ENCODE data around the gene MMD. TPM values are rescaled to one million over a fixed set of nuclear protein-coding genes. Genes with fewer than 3 reads are reported as not detected.

The MMD gene
- total and polyA plus RNA-seq, 9 of the 15 experiments (the other 6 are each of a cell fraction or from before 2014, with no cell fraction given), result 3.1 to 18.9 (median 10.7) TPM

GRCh38 chr17:55436224-55437158 is 14.9 kb upstream of the MMD start (continued):
- TF ChIP-seq BRF2 (IDR thresholded peaks at IDR 0.05; ENCODE audit: borderline replicate concordance, insufficient read depth, insufficient read length), result no peak
- no peak for TF ChIP-seq TAF15 (IDR thresholded peaks at IDR 0.05; ENCODE audit: low read depth, low read length)
- TF ChIP-seq GTF2B (IDR thresholded peaks at IDR 0.05; ENCODE audit: extremely low read depth, insufficient read length), result no peak
- no peak for TF ChIP-seq POLR3G (IDR thresholded peaks at IDR 0.05; ENCODE audit: extremely low read depth, insufficient read length, insufficient replicate concordance)
- TF ChIP-seq PPARD (CRISPR knock-in tag; IDR thresholded peaks at IDR 0.05), result no peak
- peak; percentile 89 for TF ChIP-seq CEBPB (tag; IDR thresholded peaks at IDR 0.05)
- no peak for TF ChIP-seq ZNF830 (CRISPR knock-in tag; IDR thresholded peaks at IDR 0.05)
- TF ChIP-seq HES1 (IDR thresholded peaks at IDR 0.05; ENCODE audit: low read depth), result no peak
- TF ChIP-seq ZNF395 (CRISPR knock-in tag; IDR thresholded peaks at IDR 0.05), result no peak
- peak; percentile 47; the same call in 1 of the 2 replicates for TF ChIP-seq ZEB2 (IDR thresholded peaks at IDR 0.05)
- TF ChIP-seq CBFA2T2 (conservative IDR thresholded peaks at IDR 0.05), result peak; percentile 69
- no peak for TF ChIP-seq PYGO2 (tag; IDR thresholded peaks at IDR 0.05)
- TF ChIP-seq HOMEZ (CRISPR knock-in tag; IDR thresholded peaks at IDR 0.05), result no peak
- TF ChIP-seq ZNF655 (CRISPR knock-in tag; IDR thresholded peaks at IDR 0.05), result no peak
- TF ChIP-seq ARNT (IDR thresholded peaks at IDR 0.05), result no peak
- TF ChIP-seq MBD2 (IDR thresholded peaks at IDR 0.05; ENCODE audit: borderline replicate concordance, low read depth), result no peak
- no peak for TF ChIP-seq ZNF3 (CRISPR knock-in tag; IDR thresholded peaks at IDR 0.05)
- no peak for TF ChIP-seq CHD2 (IDR thresholded peaks at IDR 0.05; ENCODE audit: low read depth, low read length)
- TF ChIP-seq ZNF512 (tag; IDR thresholded peaks at IDR 0.05), result no peak

All from K562 (cell line).